Fibroblast of pulmonary artery (primary cell): Measurements from ENCODE around the gene ANKS1B.

Experiments
- DNase-seq: peaks from one replicate; pipeline ENCODE4 v3.0.0-alpha.2; 2010; ENCODE audit warnings: low read depth
- H3K4me3 ChIP-seq: replicated peaks from 2 replicates; pipeline ENCODE4 v1.5.1; 2011; ENCODE audit warnings: low read depth, mild to moderate bottlenecking, control low read depth, low read length, moderate library complexity
- TF ChIP-seq, protein P1 (sequence below): IDR thresholded peaks from 2 replicates; pipeline ENCODE4 v1.5.1; 2011; ENCODE audit warnings: mild to moderate bottlenecking, control low read depth, low read length, inconsistent platforms; ENCODE audit errors: missing control alignments

Gene ANKS1B

DNA sequence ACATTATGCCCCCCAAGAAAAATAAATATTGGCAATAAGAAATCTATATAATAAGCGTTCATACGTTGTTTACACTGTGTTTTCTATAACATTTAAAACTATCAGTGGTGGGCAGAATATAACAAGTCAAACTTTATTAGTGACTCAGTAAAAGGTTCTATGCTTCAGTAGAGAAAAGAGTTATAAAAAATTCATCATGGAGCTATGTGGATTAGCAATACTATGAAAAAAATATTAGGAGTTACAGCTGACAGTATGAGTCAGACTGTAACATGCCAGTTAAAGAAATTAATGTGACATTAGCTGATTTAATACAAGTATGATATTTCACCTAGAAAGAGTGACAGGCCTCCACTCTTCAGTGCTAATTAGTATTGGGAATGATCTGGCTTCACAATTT is 462.3 kb downstream of the ANKS1B start:
- no peak overlapping the region for H3K4me3 ChIP-seq
- TF ChIP-seq, protein P1, sequence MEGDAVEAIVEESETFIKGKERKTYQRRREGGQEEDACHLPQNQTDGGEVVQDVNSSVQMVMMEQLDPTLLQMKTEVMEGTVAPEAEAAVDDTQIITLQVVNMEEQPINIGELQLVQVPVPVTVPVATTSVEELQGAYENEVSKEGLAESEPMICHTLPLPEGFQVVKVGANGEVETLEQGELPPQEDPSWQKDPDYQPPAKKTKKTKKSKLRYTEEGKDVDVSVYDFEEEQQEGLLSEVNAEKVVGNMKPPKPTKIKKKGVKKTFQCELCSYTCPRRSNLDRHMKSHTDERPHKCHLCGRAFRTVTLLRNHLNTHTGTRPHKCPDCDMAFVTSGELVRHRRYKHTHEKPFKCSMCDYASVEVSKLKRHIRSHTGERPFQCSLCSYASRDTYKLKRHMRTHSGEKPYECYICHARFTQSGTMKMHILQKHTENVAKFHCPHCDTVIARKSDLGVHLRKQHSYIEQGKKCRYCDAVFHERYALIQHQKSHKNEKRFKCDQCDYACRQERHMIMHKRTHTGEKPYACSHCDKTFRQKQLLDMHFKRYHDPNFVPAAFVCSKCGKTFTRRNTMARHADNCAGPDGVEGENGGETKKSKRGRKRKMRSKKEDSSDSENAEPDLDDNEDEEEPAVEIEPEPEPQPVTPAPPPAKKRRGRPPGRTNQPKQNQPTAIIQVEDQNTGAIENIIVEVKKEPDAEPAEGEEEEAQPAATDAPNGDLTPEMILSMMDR: no peak
- no peak for DNase-seq

DNA sequence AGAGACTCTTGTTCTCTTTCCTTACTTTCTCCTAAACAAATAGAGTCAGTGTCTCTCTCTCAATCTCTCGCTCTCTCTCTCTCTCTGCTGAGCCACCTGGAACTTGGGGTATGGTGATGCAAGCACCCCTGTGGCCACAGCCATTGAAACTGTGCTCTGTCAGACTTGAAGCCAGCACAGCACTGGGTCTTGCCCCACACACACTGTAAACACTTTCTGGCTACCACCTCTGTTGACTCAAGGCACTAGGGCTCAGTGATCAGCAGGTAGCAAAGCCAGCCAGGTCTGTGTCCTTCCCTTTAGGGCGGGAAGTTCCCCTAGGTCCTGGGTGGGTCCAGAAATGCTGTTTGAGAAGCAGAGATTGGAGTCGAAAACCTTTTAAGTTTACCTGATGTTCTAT is 463.1 kb downstream of the ANKS1B start:
- TF ChIP-seq, protein P1: no peak
- DNase-seq: no peak

DNA sequence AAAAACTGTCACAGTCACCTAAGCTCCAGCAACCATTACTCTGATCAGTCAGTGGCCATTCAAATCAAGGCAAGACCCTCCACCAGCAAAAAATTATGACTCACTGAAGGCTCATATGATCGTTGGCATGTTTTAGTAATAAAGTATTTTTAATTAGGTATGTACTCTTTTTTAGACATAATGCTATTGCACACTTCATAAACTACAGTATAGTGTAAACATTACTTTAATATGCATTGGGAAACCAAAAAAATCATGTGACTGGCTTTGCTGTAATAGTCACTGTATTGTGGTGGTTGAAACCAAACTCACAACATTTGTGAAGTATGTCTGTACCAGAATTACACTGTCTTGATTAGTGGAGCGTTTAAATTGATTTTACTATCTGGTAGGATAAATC is 471.7 kb downstream of the ANKS1B start:
- no peak overlapping the region for H3K4me3 ChIP-seq
- TF ChIP-seq, protein P1: no peak

More for the DNA sequence above, 463.1 kb downstream of the ANKS1B start:
- H3K4me3 ChIP-seq: no peak overlapping the region

DNA sequence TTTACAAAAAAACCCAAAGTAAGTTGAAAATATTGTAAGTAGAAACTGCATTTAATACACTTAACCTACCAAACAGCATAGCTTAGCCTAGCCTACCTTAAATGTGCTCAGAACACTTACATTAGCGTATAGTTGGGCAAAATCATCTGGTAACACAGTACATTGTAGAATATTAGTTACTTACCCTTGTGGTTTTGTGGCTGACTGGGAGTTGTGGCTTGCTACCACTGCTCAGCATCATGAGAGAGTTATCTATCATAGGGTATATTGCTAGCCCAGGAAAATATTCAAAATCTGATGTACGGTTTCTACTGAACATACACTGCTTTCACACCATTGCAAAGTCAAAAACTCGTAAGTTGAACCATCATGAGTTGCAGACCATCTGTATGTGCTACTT is 478.9 kb downstream of the ANKS1B start:
- H3K4me3 ChIP-seq: no peak overlapping the region
- no peak for DNase-seq
- TF ChIP-seq, protein P1: no peak

More for the DNA sequence above, 471.7 kb downstream of the ANKS1B start:
- no peak for DNase-seq

DNA sequence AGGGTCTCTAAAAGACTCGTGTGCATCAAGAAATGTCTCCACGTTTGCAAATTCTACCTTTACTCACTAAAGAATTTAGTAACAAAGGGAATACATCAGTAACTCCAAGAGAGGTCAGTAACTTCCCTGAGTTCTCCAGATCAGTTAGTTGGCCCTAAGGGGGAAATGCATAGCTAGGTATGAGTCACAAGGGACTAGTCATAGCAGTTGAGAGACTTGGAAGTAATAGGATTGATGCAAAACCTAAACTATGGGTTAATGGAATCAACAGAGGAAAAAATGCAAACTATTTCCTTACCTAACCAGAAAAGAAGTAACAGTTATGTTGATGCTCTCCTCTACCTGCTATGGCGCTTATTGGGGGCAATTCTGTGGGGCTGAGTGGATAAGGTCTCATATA is 486.0 kb downstream of the ANKS1B start:
- TF ChIP-seq, protein P1: no peak
- no peak overlapping the region for H3K4me3 ChIP-seq
- no peak for DNase-seq

DNA sequence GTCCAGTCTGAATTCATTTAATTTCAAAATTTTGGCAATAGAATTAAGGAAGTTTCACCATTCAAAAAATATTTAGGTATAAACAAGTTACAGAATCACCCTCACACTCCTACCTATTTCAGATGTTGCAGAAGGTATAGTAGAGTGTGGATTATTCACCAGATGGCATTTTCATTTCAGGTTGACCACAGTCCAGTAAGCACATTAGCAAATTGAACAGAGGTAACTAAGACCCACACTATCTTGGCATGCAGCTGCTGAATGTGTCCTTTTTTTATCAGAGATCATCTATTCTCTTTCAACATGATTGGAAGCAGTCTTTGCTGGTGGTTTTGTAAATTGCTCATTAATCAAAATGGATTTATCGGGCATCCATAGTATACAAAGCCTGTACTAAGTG is 488.9 kb downstream of the ANKS1B start:
- H3K4me3 ChIP-seq: no peak overlapping the region
- TF ChIP-seq, protein P1: no peak
- DNase-seq: no peak

DNA sequence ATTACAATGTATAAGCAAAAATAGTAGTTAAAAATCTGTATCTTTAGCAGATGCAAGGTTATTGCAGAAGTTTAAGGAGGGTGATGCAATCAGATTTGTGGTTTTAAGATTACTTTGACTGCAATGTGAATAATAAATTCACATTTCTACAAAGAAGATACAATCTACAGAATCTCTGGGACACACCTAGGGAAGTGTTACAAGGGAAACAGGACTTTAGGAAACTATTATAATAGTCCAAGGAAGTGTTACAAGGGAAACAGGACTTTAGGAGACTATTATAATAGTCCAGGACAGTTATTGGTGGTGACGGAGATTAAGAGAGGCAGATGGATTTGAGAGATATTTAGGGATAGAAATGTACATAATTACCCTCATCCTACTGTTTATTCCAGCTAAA is 491.5 kb downstream of the ANKS1B start:
- TF ChIP-seq, protein P1: no peak
- no peak overlapping the region for H3K4me3 ChIP-seq
- DNase-seq: no peak
